Stimulated activated CD4-positive, alpha-beta T cell treated with anti-CD3 and anti-CD28 coated beads, Interleukin-2, amount 100 ng/mL, for 4 hours (primary cell): Measurements from ENCODE around the gene ZNF488.
A peak's percentile ranks its signal among the peaks of the same experiment; 100 is the strongest.
"Not testable (repeated sequence)": the region's sequence is repeated elsewhere in the genome, so short reads cannot be mapped to it uniquely, and the experiment has no call there.

Experiments used
- DNase-seq: peaks from one replicate; pipeline ENCODE4 v3.0.0-alpha.2; 2020; ENCODE audit warnings: low read depth

The ZNF488 gene

GRCh38 chr10:47384148-47384921 lies at the start of gene ZNF488:
TSS of gene ZNF488 (minus strand) at chr10:47384293. CDS start at chr10:47368829, 15,464 bp downstream.
- peak; percentile 60 for DNase-seq

- DNase-seq: no peak
Observed at GRCh38 chr10:47425813-47426419, 41.8 kb upstream of the ZNF488 start.

- DNase-seq: no peak
Observed at GRCh38 chr10:47424231-47424630, 40.1 kb upstream of the ZNF488 start.

GRCh38 chr10:47423476-47423875 lies 39.4 kb upstream of the ZNF488 start:
- no peak for DNase-seq

DNA sequence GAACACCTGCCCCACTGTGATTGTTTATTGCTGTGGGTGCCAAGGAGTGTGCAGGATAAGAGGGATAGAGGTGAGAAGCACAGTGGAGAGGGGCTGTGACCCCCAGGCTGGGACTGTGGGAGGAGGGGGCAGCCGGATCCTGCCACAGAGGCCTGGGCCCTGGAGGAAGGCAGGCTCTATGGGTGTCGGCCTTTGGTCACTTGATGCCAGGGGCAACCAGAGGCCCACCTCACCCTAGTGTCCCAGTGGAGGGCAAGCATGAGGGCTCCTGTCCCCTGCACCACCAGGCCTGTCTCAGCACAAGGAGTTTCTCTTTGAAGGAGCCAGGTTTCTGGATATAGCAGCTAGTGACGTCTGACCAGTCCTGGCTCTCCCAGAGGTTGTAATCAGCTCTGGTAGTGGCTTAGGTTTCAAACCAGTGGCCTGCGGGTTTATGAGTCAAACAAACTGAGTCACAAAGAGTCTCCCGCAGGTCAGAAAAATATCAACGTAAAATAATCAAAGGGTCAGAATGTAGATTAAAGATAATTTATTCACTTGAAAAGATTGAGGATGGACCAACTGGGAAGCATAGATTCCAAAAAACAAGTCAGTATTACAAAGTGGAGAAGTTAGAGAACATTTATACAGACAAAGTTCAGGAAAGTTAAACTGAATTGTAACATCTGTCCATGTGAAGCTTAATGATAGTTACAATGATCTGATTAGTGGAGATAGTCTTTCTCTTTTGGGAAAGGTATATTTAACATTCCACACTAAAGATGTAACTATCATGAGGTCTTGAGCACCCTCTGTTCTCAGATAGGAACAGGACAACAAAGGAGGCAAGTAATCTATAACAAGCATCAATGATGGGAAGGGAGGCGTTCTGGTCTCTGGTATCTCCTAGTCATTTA lies 37.2 kb upstream of the ZNF488 start:
- no peak for DNase-seq

DNA sequence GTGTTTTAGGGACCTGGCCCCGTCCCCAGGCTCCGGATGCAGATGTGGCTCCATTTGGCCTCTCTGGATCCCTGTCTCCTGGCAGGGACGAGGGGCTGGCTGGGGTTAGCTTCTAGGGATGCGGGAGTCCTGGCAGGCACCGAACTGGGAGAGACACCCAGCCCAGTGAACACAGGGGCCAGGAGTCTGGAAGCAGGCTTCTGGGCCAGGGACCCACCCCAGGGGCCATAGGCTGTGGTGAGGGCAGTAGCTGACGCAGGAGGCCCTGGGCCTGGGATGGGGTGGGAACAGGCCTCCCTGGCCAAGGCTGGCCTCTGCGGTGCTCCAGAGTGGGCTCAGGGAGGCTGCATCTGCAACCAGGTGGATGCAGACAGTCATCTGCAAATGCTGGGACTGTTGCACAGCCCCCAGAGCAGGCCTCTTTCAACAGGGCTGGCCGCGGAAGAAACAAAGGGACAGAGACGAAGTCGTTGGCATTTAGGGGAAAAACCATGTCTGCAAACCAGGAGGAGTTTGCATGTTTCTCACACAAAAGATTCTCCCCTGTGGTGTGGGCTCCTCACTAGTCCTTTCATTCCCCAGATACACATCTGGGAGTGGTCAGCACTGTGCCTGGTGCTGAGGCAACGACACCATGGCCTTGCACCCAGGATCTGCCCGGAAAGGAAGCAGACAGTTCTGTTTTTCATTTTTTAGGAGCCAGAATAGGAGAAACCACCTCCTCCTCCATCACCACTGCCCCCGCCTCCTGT lies 36.4 kb upstream of the ZNF488 start:
- DNase-seq: no peak

- no peak for DNase-seq
Observed at GRCh38 chr10:47419421-47419820, 35.3 kb upstream of the ZNF488 start.

GRCh38 chr10:47418966-47419365 lies 34.9 kb upstream of the ZNF488 start:
- no peak for DNase-seq

DNA sequence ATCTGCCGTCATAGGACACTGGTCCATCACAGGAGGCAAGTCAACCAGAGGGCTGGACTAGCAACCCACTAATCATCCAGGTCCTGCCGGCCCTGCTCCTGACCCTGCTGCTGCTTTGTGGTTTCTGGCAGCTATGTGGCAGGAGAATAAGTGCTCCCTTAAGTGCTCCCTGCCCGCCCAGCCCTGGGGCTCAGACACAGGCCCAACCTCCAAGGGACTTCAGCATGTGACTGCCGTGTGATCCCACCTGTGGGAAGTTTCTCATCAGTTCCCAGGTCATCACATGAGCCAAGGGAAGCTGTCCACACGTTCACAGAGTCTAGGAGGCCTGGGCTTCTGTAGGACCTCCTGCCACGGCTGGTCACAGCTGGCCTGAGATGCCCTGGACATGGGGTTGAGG lies 34.2 kb upstream of the ZNF488 start:
- no peak for DNase-seq

- DNase-seq: not testable (repeated sequence)
Observed at GRCh38 chr10:47416305-47417218, 32.5 kb upstream of the ZNF488 start.

DNA sequence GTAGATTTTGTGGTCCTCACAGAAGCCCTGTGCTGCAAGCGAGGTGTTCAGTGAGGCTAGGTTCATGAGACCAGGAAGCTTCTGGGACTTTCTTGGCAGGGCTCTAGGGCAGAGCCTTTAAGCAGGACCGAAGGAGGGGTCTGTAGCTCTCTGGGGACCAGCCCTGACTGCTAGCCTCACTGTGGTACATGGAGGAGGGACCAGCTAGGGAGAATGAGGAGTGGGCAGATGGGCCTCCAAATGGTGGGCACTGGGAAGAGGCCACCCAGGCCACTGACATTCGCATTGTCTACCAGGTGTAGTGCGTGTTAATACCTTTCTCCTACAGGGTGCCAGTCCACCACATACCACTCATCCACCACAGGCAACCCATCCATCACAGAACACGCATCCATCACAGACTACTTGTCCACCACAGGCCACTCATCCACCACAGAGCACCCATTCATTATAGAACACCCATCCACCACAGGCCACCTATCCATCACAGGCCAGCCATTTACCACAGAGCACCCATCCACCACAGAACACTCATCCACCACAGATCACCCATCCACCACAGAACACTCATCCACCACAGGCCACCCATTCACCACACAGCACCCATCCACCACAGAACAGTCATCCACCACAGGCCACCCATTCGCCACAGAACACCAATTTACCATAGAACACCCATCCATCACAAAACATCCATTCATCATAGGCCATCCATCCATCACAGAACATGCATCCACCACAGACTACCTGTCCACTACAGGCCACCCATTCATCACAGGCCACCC lies 31.6 kb upstream of the ZNF488 start:
- DNase-seq: no peak

DNA sequence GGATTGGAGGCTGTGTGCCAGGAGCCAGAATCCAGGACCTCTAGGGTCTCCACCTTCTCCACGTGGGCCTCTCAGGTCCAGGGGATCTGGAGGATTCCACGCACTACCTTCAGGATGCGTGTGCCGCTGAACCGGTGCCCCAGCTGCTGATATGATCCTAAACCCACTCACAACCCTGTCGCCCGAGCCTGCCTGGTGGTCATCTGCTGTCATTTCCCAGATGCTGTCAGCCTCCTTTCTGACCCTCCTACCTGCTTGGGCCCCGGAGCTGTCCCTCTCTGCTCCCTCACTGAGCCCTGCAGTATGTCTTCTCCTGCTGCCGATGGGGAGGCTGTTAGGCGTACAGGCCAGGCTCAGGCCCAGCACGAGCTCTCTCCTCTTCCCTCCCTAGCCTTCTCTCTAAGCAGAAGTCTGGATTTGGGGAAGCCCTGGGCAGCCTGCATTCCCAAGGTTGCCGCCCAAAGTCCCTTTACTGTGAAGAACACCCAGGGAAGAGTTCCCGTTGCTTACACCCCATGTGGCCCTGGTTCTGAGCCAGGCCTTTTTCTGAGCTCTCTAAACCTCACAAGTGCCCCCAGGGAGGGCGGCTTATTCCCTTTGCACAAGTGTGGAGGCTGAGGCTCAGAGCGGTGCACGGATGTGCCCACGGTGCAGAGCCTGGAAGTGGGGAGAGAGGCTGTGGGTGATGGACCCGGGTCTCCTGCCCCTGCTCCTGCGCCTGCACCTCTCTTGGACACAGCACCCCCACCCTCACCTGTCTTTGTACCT lies 30.8 kb upstream of the ZNF488 start:
- DNase-seq: no peak

GRCh38 chr10:47414227-47414592 lies 30.1 kb upstream of the ZNF488 start:
- no peak for DNase-seq

DNA sequence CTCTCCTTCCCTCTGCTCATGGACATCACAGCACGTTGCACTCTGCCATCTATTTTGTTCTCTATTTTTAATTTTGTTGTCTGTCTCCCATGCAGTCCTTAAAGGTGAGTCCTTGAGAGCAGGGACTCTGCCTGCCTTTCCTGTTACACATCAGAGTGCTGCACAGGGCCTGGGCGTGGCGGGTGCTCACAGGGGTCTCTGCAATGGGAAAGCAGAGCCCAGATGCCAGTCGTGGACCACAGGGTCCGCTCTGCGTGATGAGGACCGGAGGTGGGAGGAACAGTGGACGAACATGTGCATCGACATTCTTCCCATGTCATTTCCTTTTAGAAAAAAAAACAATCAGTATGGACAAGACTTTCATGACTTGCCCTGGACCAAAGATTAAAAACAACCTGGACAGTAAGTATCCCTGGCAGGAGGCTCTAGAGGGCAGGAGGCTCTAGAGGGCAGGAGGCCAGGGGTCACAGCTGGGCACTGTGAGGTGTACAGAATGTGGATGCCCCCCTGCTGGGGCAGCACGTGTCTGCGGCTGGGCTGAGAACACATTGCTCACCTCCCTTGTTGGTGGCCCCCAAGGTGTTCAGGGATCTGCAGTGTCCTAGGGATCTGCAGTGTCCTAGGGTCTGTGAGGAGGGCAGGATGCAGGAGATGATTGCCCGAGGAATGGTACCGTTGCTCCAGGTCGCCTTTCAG lies 29.6 kb upstream of the ZNF488 start:
- DNase-seq: no peak

- no peak for DNase-seq
Observed at GRCh38 chr10:47412869-47413268, 28.8 kb upstream of the ZNF488 start.

- no peak for DNase-seq
Observed at GRCh38 chr10:47412177-47412730, 28.2 kb upstream of the ZNF488 start.

DNA sequence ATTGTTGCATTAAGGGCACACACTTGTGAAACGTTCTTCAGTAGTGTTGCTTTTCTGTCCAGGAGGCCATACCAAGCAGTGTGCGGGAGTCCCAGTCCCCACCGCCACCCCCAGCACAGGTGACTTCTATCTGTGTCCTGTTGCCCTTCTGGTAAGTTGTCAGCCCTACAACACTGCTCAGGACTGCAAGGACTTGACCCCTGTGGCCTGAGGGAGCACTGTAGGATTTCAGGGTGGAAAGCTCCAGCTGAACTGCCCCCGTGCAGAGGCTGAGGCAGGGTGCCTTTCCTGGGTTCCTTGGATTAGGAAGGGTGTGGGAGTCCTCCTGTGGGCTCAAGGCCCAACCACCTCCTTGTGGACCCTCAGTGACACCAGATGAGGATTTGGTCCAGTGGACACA lies 26.8 kb upstream of the ZNF488 start:
- no peak for DNase-seq

DNA sequence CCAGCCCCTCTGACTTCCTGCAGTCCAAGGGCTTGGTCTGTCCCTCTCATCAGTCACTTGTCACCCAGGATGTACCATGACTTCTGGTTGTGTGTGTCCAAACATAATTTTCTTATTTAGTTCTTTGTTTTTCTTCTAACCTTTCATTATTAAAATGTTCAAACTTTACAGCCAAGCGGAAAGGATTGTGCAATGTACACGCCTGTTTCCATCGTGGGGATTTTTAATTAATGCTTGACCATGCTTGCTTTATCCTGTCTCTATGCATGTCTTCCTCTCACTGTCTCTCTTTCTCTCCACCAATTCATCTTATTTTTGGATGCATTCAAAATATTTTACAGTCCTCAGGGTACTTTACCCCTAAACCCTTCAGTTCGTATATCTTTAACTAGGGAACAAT lies 26.2 kb upstream of the ZNF488 start:
- DNase-seq: no peak

GRCh38 chr10:47409866-47410256 lies 25.8 kb upstream of the ZNF488 start:
- no peak for DNase-seq
